Measurements from ENCODE around the gene AMZ1.
A peak's percentile ranks its signal among the peaks of the same experiment; 100 is the strongest.

The AMZ1 gene

GRCh38 chr7:2754086-2754485 is 66.1 kb downstream of the AMZ1 start:
- DNase-seq (ENCODE audit: low spot score) = no peak

GRCh38 chr7:2754912-2755311 is 66.9 kb downstream of the AMZ1 start:
- DNase-seq (ENCODE audit: low spot score) = no peak

- no peak for DNase-seq (ENCODE audit: low spot score)
These were observed 67.5 kb downstream of the AMZ1 start for GRCh38 chr7:2755531-2755930.

GRCh38 chr7:2757361-2757903 is 69.4 kb downstream of the AMZ1 start:
- DNase-seq (ENCODE audit: low spot score) = peak; percentile 77

- DNase-seq (ENCODE audit: low spot score) = peak; percentile 95
These were observed 70.1 kb downstream of the AMZ1 start for GRCh38 chr7:2757904-2758672.

- no peak for DNase-seq (ENCODE audit: low spot score)
These were observed 70.9 kb downstream of the AMZ1 start for GRCh38 chr7:2758673-2759616.

- no peak for DNase-seq (ENCODE audit: low spot score)
These were observed 71.7 kb downstream of the AMZ1 start for GRCh38 chr7:2759736-2760097.

- DNase-seq (ENCODE audit: low spot score) = peak; percentile 59
These were observed 72.3 kb downstream of the AMZ1 start for GRCh38 chr7:2760098-2760889.

- no peak for DNase-seq (ENCODE audit: low spot score)
These were observed 73.2 kb downstream of the AMZ1 start for GRCh38 chr7:2761131-2761624.

GRCh38 chr7:2761801-2762497 is 73.9 kb downstream of the AMZ1 start:
- DNase-seq (ENCODE audit: low spot score) = no peak

GRCh38 chr7:2763597-2763996 is 75.6 kb downstream of the AMZ1 start:
- DNase-seq (ENCODE audit: low spot score) = no peak

- DNase-seq (ENCODE audit: low spot score) = no peak
These were observed 76.6 kb downstream of the AMZ1 start for GRCh38 chr7:2764621-2765020.

Measured in kidney tubule cell (primary cell).